ENCODE results near the gene RASL11B.

RASL11B gene

GRCh38 chr4:52864793-52865192 is 2.7 kb downstream of the RASL11B start:
- no peaks in the 10 kb centered on the region for H3K27me3 ChIP-seq (ENCODE audit: insufficient read depth, low read depth)
- H3K9ac ChIP-seq, result no peak overlapping the region
- H3K27ac ChIP-seq, result no peak overlapping the region
- H3K79me2 ChIP-seq (ENCODE audit: insufficient read depth, low read depth), result no peaks in the 10 kb centered on the region
- no peak for TF ChIP-seq CTCF (conservative IDR thresholded peaks at IDR 0.05; ENCODE audit: low read depth, low read length)
- H3K4me1 ChIP-seq (ENCODE audit: low read depth, poor library complexity, severe bottlenecking), result no peaks in the 10 kb centered on the region
- no peak overlapping the region for H2AFZ ChIP-seq (ENCODE audit: low read depth)
- no peak overlapping the region for H3K4me2 ChIP-seq
- no peak overlapping the region for H3K4me3 ChIP-seq (IDR thresholded peaks at IDR 0.05; ENCODE audit: insufficient read depth, low read depth, low read length)
- H3K36me3 ChIP-seq (ENCODE audit: insufficient read depth), result no peaks in the 10 kb centered on the region
- H4K20me1 ChIP-seq (ENCODE audit: insufficient read depth), result no peaks in the 10 kb centered on the region

GRCh38 chr4:52865300-52865699 is 3.2 kb downstream of the RASL11B start:
- H3K4me1 ChIP-seq (ENCODE audit: low read depth, poor library complexity, severe bottlenecking), result no peaks in the 10 kb centered on the region
- H3K27ac ChIP-seq, result no peak overlapping the region
- H3K4me2 ChIP-seq, result no peak overlapping the region
- H2AFZ ChIP-seq (ENCODE audit: low read depth), result no peak overlapping the region
- H4K20me1 ChIP-seq (ENCODE audit: insufficient read depth), result no peaks in the 10 kb centered on the region
- no peak for TF ChIP-seq CTCF (conservative IDR thresholded peaks at IDR 0.05; ENCODE audit: low read depth, low read length)
- H3K36me3 ChIP-seq (ENCODE audit: insufficient read depth), result no peaks in the 10 kb centered on the region
- no peak overlapping the region for H3K4me3 ChIP-seq (IDR thresholded peaks at IDR 0.05; ENCODE audit: insufficient read depth, low read depth, low read length)
- H3K79me2 ChIP-seq (ENCODE audit: insufficient read depth, low read depth), result no peaks in the 10 kb centered on the region
- H3K9ac ChIP-seq, result no peak overlapping the region
- H3K27me3 ChIP-seq (ENCODE audit: insufficient read depth, low read depth), result no peaks in the 10 kb centered on the region

- H3K27ac ChIP-seq, result no peak overlapping the region
- no peak for TF ChIP-seq CTCF (conservative IDR thresholded peaks at IDR 0.05; ENCODE audit: low read depth, low read length)
Measured at GRCh38 chr4:52866734-52867133, 4.6 kb downstream of the RASL11B start.

GRCh38 chr4:52867163-52867562 is 5.0 kb downstream of the RASL11B start:
- no peaks in the 10 kb centered on the region for H3K27me3 ChIP-seq (ENCODE audit: insufficient read depth, low read depth)
- no peaks in the 10 kb centered on the region for H3K4me1 ChIP-seq (ENCODE audit: low read depth, poor library complexity, severe bottlenecking)
- no peak overlapping the region for H3K4me3 ChIP-seq (IDR thresholded peaks at IDR 0.05; ENCODE audit: insufficient read depth, low read depth, low read length)
- no peak overlapping the region for H3K4me2 ChIP-seq
- no peak for TF ChIP-seq CTCF (conservative IDR thresholded peaks at IDR 0.05; ENCODE audit: low read depth, low read length)
- no peak overlapping the region for H3K9ac ChIP-seq
- no peak overlapping the region for H3K27ac ChIP-seq
- no peaks in the 10 kb centered on the region for H4K20me1 ChIP-seq (ENCODE audit: insufficient read depth)
- no peaks in the 10 kb centered on the region for H3K79me2 ChIP-seq (ENCODE audit: insufficient read depth, low read depth)
- no peaks in the 10 kb centered on the region for H3K36me3 ChIP-seq (ENCODE audit: insufficient read depth)
- H2AFZ ChIP-seq (ENCODE audit: low read depth), result no peak overlapping the region

More at GRCh38 chr4:52866734-52867133, 4.6 kb downstream of the RASL11B start:
- Histone ChIP-seq H3K27me3 (ENCODE audit: insufficient read depth, low read depth) (no peaks in the 10 kb centered on the region), H3K36me3 (ENCODE audit: insufficient read depth) (no peaks in the 10 kb centered on the region), H4K20me1 (ENCODE audit: insufficient read depth) (no peaks in the 10 kb centered on the region), H3K9ac (no peak overlapping the region), H3K4me2 (no peak overlapping the region), H2AFZ (ENCODE audit: low read depth) (no peak overlapping the region), H3K79me2 (ENCODE audit: insufficient read depth, low read depth) (no peaks in the 10 kb centered on the region), H3K4me3 (IDR thresholded peaks at IDR 0.05; ENCODE audit: insufficient read depth, low read depth, low read length) (no peak overlapping the region), H3K4me1 (ENCODE audit: low read depth, poor library complexity, severe bottlenecking) (no peaks in the 10 kb centered on the region)
